Hepatocyte (in vitro differentiated cells): Measurements from ENCODE around the gene SCARF1.

Source experiments
- EZH2phosphoT487 ChIP-seq: fragments of 200-600 bp; sonication (generic); IDR thresholded peaks from one replicate; pipeline ENCODE4 v1.6.1; 2018; ENCODE audit warnings: antibody characterized with exemption, mild to moderate bottlenecking, low read depth, moderate library complexity; ENCODE audit not compliant: unreplicated experiment, severe bottlenecking
- TF ChIP-seq, protein P1 (sequence below): fragments of 200-600 bp; sonication (generic); IDR thresholded peaks from 2 replicates; pipeline ENCODE4 v1.5.1; 2016; ENCODE audit warnings: antibody characterized with exemption, mild to moderate bottlenecking; ENCODE audit not compliant: poor library complexity

GRCh38 chr17:1648173-1648962, 2.8 kb upstream of the SCARF1 start:
- no peak for TF ChIP-seq EZH2phosphoT487
- TF ChIP-seq, protein P1, sequence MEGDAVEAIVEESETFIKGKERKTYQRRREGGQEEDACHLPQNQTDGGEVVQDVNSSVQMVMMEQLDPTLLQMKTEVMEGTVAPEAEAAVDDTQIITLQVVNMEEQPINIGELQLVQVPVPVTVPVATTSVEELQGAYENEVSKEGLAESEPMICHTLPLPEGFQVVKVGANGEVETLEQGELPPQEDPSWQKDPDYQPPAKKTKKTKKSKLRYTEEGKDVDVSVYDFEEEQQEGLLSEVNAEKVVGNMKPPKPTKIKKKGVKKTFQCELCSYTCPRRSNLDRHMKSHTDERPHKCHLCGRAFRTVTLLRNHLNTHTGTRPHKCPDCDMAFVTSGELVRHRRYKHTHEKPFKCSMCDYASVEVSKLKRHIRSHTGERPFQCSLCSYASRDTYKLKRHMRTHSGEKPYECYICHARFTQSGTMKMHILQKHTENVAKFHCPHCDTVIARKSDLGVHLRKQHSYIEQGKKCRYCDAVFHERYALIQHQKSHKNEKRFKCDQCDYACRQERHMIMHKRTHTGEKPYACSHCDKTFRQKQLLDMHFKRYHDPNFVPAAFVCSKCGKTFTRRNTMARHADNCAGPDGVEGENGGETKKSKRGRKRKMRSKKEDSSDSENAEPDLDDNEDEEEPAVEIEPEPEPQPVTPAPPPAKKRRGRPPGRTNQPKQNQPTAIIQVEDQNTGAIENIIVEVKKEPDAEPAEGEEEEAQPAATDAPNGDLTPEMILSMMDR, result no peak
